Measurements from ENCODE around the gene ABCD1.

GRCh38 chrX:153725832-153726285 is 1.2 kb downstream of the ABCD1 start:
- TF ChIP-seq CTCF (IDR thresholded peaks at IDR 0.05) (no peak), POLR2AphosphoS5 (IDR thresholded peaks at IDR 0.05) (no peak), POLR2A (IDR thresholded peaks at IDR 0.05) (no peak)

Measured in gastroesophageal sphincter (tissue), 3 donors.